ENCODE data around the gene GPX4. TPM values are rescaled to one million over a fixed set of nuclear protein-coding genes. Genes with fewer than 3 reads are reported as not detected.

Gene GPX4
- total and polyA plus RNA-seq, 2 donors: 71.3 to 452 TPM

DNA sequence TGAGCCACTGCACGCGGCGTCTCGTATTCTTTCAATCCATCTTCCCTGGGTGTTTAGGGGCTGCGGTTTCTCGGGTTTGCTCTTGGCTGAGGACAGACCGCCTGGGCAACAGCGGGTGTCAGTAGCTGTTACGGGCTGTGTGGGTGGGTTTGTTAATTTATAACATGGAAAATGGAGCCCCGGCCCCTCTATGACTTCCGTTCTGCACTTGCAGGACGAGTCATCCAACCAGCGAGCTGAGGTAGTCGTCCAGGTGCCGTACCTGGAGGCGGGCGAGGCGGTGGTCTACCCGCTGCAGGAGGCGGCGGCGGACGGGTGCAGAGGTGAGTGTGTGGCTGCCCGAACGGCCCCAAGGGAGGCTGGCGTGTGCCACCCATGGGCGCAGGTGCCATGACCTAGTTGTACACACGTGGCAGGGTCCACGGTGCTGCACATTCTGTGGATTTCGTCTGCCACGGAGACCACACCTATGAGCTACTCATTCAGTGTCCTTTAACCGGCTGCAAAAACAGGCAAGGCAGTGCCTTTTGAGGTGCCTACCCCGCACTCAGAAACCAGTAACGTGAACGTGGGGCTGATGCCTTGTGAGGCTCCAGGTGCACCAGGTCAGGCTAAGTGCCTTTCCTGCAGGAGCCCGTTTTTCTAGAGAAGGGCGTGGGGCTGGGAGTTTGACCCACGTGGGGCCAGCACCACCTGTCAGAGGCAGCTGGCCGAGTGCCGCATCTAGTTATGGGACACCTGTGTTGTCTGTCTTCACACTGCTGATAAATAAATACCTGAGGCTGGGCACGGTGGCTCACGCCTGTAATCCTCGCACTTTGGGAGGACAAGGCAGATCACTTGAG, 19.5 kb upstream of the GPX4 start:
- no peak for DNase-seq (ENCODE audit: extremely low spot score)
- Histone ChIP-seq H3K4me1 (ENCODE audit: insufficient read depth) (peaks cover 2% of the 10 kb centered on the region), H3K4me3 (ENCODE audit: low read depth, low read length) (no peak overlapping the region), H3K36me3 (ENCODE audit: insufficient read depth) (no peaks in the 10 kb centered on the region), H3K27ac (ENCODE audit: low read depth) (no peak overlapping the region)
- WGBS: 85% methylated on average over 43 of the region's 43 CpGs

DNA sequence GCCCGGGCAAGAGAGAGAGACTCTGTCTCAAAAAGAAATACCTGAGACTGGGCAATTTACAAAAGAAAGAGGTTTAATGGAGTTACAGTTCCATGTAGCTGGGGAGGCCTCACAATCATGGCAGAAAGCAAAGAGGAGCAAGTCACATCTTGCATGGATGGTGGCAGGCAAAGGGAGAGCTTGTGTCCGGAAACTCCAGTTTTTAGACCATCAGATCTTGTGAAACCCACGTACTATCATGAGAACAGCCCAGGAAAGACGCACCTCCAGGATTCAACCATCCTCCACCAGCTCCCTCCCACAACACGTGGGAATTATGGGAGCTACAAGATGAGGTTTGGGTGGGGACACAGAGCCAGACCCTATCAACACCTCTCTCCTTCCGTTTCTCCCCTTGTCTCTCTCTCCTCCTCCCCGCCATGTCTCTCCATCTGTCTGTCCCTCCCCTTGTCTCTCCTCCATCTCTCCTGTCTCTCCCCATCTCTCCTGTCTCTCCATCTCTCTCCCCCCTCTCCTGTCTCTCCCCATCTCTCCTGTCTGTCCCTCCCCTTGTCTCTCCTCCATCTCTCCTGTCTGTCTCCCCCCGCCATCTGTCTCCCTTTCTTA, 18.6 kb upstream of the GPX4 start:
- Histone ChIP-seq H3K4me1 (ENCODE audit: insufficient read depth) (peaks cover 2% of the 10 kb centered on the region), H3K4me3 (ENCODE audit: low read depth, low read length) (no peak overlapping the region)
- 59% methylated on average over 8 of the region's 8 CpGs for WGBS

GRCh38 chr19:1085676-1086442, 17.9 kb upstream of the GPX4 start:
- Histone ChIP-seq H3K27ac (ENCODE audit: low read depth) (no peak overlapping the region), H3K4me3 (ENCODE audit: low read depth, low read length) (no peak overlapping the region), H3K36me3 (ENCODE audit: insufficient read depth) (no peaks in the 10 kb centered on the region), H3K4me1 (ENCODE audit: insufficient read depth) (peaks cover 2% of the 10 kb centered on the region)
- 63% methylated on average over 38 of the region's 38 CpGs for WGBS
- no peak for DNase-seq (ENCODE audit: extremely low spot score)

More for the DNA sequence above, 18.6 kb upstream of the GPX4 start:
- H3K27ac ChIP-seq (ENCODE audit: low read depth): no peak overlapping the region
- DNase-seq (ENCODE audit: extremely low spot score): no peak
- no peaks in the 10 kb centered on the region for H3K36me3 ChIP-seq (ENCODE audit: insufficient read depth)

GRCh38 chr19:1086613-1087012, 17.2 kb upstream of the GPX4 start:
- peaks cover 2% of the 10 kb centered on the region for H3K4me1 ChIP-seq (ENCODE audit: insufficient read depth)
- no peak overlapping the region for H3K4me3 ChIP-seq (ENCODE audit: low read depth, low read length)
- no peak overlapping the region for H3K27ac ChIP-seq (ENCODE audit: low read depth)
- WGBS: 72% methylated on average over 21 of the region's 21 CpGs
- no peaks in the 10 kb centered on the region for H3K36me3 ChIP-seq (ENCODE audit: insufficient read depth)
- no peak for DNase-seq (ENCODE audit: extremely low spot score)

DNA sequence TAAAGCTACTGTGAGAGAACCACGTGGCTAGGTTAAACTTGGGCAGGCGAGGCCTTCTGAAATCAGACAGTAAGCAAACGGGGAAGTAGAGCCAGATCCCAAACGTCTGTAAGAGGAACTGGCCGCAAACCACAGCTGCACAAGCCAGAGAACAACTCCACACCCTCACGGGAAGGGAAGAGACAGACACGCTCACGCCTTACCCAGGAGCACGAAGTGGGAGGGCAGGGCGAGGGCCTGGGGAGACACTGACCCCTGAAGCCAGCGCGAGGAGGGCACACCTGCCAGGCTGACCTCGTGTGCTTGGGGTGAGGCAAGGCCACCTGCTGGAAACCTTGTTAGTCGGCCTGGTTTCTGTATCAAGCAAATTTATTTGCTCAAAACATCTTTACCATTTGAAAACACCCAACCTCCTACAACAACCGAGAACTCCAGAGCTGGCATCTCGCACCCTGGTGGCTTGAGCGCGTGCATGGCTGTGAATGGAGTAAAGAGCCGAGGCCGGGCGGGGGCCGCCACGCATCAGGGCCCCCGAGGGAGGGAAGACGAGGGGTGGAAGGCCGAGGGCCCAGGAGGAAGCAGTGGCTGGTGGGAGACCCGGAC, 15.9 kb upstream of the GPX4 start:
- 70% methylated on average over 27 of the region's 27 CpGs for WGBS
- Histone ChIP-seq H3K27ac (ENCODE audit: low read depth) (no peak overlapping the region), H3K4me1 (ENCODE audit: insufficient read depth) (no peaks in the 10 kb centered on the region), H3K36me3 (ENCODE audit: insufficient read depth) (peaks cover 2% of the 10 kb centered on the region), H3K4me3 (ENCODE audit: low read depth, low read length) (no peak overlapping the region)
- no peak for DNase-seq (ENCODE audit: extremely low spot score)

GRCh38 chr19:1088416-1089010, 15.3 kb upstream of the GPX4 start:
- Histone ChIP-seq H3K4me1 (ENCODE audit: insufficient read depth) (no peaks in the 10 kb centered on the region), H3K4me3 (ENCODE audit: low read depth, low read length) (no peak overlapping the region), H3K36me3 (ENCODE audit: insufficient read depth) (peaks cover 2% of the 10 kb centered on the region), H3K27ac (ENCODE audit: low read depth) (no peak overlapping the region)
- DNase-seq (ENCODE audit: extremely low spot score): no peak
- 86% methylated on average over 27 of the region's 27 CpGs for WGBS

DNA sequence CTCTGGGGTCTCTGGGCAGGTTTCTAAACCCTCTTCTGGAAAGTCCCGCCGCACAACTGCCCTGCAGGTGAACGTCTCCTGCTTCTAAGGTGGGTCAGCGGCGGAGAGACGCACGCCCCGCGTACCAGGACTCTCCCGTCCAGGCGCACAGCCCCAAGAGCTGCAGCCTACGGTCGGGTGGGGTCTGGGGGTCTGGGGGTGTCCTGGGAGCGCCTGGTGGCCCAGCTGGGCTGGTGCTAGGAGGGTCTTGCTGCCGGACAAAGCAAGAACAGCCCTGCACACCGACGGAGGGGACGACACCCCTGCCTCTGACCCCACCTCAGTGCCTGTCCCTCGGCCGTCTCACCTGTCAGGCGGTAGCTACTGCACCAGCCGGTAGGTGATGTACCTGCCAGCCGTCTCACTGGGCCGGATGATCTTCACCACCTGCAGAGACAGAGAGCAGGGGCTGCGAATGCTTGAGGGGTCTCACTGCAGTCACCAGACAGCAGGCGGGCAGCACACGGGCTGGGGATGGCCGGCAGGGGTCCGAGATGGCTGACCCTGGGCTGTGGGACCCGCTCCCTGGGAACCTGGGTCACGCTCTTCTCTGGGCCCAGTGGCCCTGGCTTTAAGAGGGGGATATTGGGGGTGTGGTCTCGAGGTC, 14.5 kb upstream of the GPX4 start:
- H3K4me1 ChIP-seq (ENCODE audit: insufficient read depth): no peaks in the 10 kb centered on the region
- no peak overlapping the region for H3K4me3 ChIP-seq (ENCODE audit: low read depth, low read length)
- no peak for DNase-seq (ENCODE audit: extremely low spot score)
- WGBS: 94% methylated on average over 32 of the region's 32 CpGs
- no peak overlapping the region for H3K27ac ChIP-seq (ENCODE audit: low read depth)
- peaks cover 2% of the 10 kb centered on the region for H3K36me3 ChIP-seq (ENCODE audit: insufficient read depth)

GRCh38 chr19:1089891-1090290, 13.9 kb upstream of the GPX4 start:
- no peaks in the 10 kb centered on the region for H3K4me1 ChIP-seq (ENCODE audit: insufficient read depth)
- no peak overlapping the region for H3K4me3 ChIP-seq (ENCODE audit: low read depth, low read length)
- WGBS: 87% methylated on average over 22 of the region's 22 CpGs
- H3K27ac ChIP-seq (ENCODE audit: low read depth): no peak overlapping the region
- peaks cover 2% of the 10 kb centered on the region for H3K36me3 ChIP-seq (ENCODE audit: insufficient read depth)
- DNase-seq (ENCODE audit: extremely low spot score): no peak

- 92% methylated on average over 38 of the region's 38 CpGs for WGBS
- H3K27ac ChIP-seq (ENCODE audit: low read depth): no peak overlapping the region
- DNase-seq (ENCODE audit: extremely low spot score): no peak
- no peak overlapping the region for H3K4me3 ChIP-seq (ENCODE audit: low read depth, low read length)
- H3K4me1 ChIP-seq (ENCODE audit: insufficient read depth): no peaks in the 10 kb centered on the region
- H3K36me3 ChIP-seq (ENCODE audit: insufficient read depth): peaks cover 2% of the 10 kb centered on the region
Observed at GRCh38 chr19:1090731-1091543, 12.9 kb upstream of the GPX4 start.

GRCh38 chr19:1091544-1092175, 12.1 kb upstream of the GPX4 start:
- DNase-seq (ENCODE audit: extremely low spot score): no peak
- WGBS: 92% methylated on average over 27 of the region's 27 CpGs
- Histone ChIP-seq H3K4me3 (ENCODE audit: low read depth, low read length) (no peak overlapping the region), H3K4me1 (ENCODE audit: insufficient read depth) (no peaks in the 10 kb centered on the region), H3K27ac (ENCODE audit: low read depth) (no peak overlapping the region), H3K36me3 (ENCODE audit: insufficient read depth) (peaks cover 2% of the 10 kb centered on the region)

DNA sequence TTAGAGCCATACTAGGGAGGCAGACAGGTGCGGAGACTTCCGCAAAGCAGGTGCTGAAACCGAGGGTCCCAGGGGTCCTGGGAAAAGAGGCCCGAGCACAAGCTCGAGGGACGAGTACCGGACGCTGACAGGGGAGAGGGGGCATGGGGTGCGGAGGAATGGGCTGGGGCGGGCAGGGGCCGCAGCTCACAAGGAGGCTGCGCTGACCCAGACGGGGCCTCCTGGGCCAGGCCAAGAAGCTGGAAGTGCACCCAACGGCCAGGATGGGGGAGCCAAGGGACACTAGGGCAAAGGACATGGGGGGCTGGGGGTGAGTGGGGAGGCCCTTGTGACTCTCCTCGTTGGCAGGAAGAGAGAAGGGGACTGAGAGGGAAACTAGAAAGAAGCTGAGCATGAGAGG, 10.5 kb upstream of the GPX4 start:
- Histone ChIP-seq H3K36me3 (ENCODE audit: insufficient read depth) (peaks cover 2% of the 10 kb centered on the region), H3K4me1 (ENCODE audit: insufficient read depth) (no peaks in the 10 kb centered on the region), H3K27ac (ENCODE audit: low read depth) (no peak overlapping the region), H3K4me3 (ENCODE audit: low read depth, low read length) (no peak overlapping the region)
- no peak for DNase-seq (ENCODE audit: extremely low spot score)
- WGBS: 87% methylated on average over 15 of the region's 15 CpGs

All from urinary bladder (tissue), 4 donors.